Stomach (tissue), 4 donors: ENCODE measurements around the gene S100P.

Source experiments
- EP300 ChIP-seq: sonication (generic); formaldehyde crosslinking; IDR thresholded peaks from one replicate; pipeline ENCODE4 v1.6.1; 2017; ENCODE audit warnings: antibody characterized with exemption
- POLR2A ChIP-seq, 4 donors: fragments of 450-650 bp; IDR thresholded peaks; one replicate each; pipeline ENCODE4 v1.6.1; 2016; ENCODE audit warnings: antibody characterized with exemption in 4 of 4, control low read depth in 2 of 4, mild to moderate bottlenecking in 1 of 4, moderate library complexity in 1 of 4
- POLR2AphosphoS5 ChIP-seq, 3 donors: sonication (generic); formaldehyde crosslinking; IDR thresholded peaks; one replicate each; pipeline ENCODE4 v1.6.1; 2016; ENCODE audit warnings: antibody characterized with exemption in 3 of 3
- TF ChIP-seq, protein P1 (sequence below), 7 experiments: fragments of 450-650 bp in 4 of 7; fragments of 200-600 bp in 3 of 7; sonication (generic) in 3 of 7; IDR thresholded peaks; one replicate each; pipeline ENCODE4 v1.5.1; 2016 to 2019; ENCODE audit warnings: antibody characterized with exemption in 7 of 7, control low read depth in 2 of 7, mild to moderate bottlenecking in 1 of 7

DNA sequence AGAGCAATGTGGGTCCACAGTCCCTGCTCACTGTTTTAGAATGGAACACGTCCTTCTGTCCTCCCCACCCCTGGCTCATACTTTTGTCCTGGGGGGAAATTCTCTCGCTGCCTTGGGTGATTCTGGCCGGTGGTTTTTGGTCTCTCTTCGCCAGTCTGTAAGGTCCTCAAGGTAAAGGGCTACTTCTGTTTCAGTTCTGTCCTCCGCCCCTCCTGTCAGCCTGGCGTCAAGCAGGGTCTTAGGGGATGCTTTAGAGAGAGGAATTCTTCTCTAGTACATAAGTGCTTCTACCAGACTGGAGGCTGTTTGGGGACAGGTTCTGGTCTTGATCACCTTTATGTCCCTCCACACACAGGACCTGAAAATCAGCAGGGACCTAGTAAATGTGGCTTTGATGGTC, 16.6 kb downstream of the S100P start:
- TF ChIP-seq, protein P1, sequence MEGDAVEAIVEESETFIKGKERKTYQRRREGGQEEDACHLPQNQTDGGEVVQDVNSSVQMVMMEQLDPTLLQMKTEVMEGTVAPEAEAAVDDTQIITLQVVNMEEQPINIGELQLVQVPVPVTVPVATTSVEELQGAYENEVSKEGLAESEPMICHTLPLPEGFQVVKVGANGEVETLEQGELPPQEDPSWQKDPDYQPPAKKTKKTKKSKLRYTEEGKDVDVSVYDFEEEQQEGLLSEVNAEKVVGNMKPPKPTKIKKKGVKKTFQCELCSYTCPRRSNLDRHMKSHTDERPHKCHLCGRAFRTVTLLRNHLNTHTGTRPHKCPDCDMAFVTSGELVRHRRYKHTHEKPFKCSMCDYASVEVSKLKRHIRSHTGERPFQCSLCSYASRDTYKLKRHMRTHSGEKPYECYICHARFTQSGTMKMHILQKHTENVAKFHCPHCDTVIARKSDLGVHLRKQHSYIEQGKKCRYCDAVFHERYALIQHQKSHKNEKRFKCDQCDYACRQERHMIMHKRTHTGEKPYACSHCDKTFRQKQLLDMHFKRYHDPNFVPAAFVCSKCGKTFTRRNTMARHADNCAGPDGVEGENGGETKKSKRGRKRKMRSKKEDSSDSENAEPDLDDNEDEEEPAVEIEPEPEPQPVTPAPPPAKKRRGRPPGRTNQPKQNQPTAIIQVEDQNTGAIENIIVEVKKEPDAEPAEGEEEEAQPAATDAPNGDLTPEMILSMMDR (IDR thresholded peaks at IDR 0.05) = no peak
- TF ChIP-seq POLR2A (IDR thresholded peaks at IDR 0.05) (no peak), POLR2AphosphoS5 (IDR thresholded peaks at IDR 0.05) (no peak), EP300 (no peak)
